SH-SY5Y (cell line): ENCODE data around the gene SESN1.

Experiments used
- GATA2 ChIP-seq: IDR thresholded peaks from 2 replicates; pipeline ENCODE4 v1.6.1; 2011; ENCODE audit warnings: mild to moderate bottlenecking, low read depth, low read length
- GATA3 ChIP-seq: IDR thresholded peaks from 2 replicates; pipeline ENCODE4 v1.6.1; 2011; ENCODE audit warnings: low read depth, mild to moderate bottlenecking, low read length, moderate library complexity

- TF ChIP-seq GATA2: no peak
- no peak for TF ChIP-seq GATA3
Measured at GRCh38 chr6:109059153-109059552, 35.5 kb downstream of the SESN1 start.
